ENCODE results near the gene FGFR2. TPM values are rescaled to one million over a fixed set of nuclear protein-coding genes. Genes with fewer than 3 reads are reported as not detected.

FGFR2 gene
- total and polyA plus RNA-seq, 2 donors (not counting 3 experiments of a cell fraction or from before 2014, with no cell fraction given): 0.06 TPM; not detected in 1

- Histone ChIP-seq H3K4me1 (ENCODE audit: control insufficient read depth, extremely low read depth, insufficient read depth, low read length) (no peaks in the 10 kb centered on the region), H3K9me1 (replicated peaks; ENCODE audit: control insufficient read depth, extremely low read depth, insufficient read depth, low read length) (no peaks in the 10 kb centered on the region), H3K27ac (ENCODE audit: insufficient read depth, low read depth, low read length) (no peak overlapping the region), H3K9me3 (replicated peaks; ENCODE audit: control insufficient read depth, insufficient read depth, low read length) (no peaks in the 10 kb centered on the region), H3K79me2 (ENCODE audit: control insufficient read depth, insufficient read depth, low read length) (no peaks in the 10 kb centered on the region), H4K20me1 (replicated peaks; ENCODE audit: control insufficient read depth, extremely low read depth, insufficient read depth, low read length) (no peaks in the 10 kb centered on the region), H2AFZ (ENCODE audit: low read depth, low read length) (no peak overlapping the region), H3K4me3 (replicated peaks in 1 of 3; ENCODE audit: insufficient read depth in 1 of 3, low read depth in 1 of 3, low read length in 3 of 3) (no peak overlapping the region), H3K36me3 (ENCODE audit: control insufficient read depth in 2 of 2, extremely low read depth in 1 of 2, insufficient read depth in 2 of 2, low read length in 2 of 2) (no peaks in the 10 kb centered on the region), H3K27me3 (ENCODE audit: control insufficient read depth in 2 of 2, insufficient read depth in 2 of 2, low read length in 2 of 2) (no peaks in the 10 kb centered on the region), H3K9ac (replicated peaks; ENCODE audit: extremely low read depth, insufficient read depth, low read length) (no peak overlapping the region), H3K4me2 (ENCODE audit: insufficient read depth, low read length) (no peak overlapping the region)
- no peak for TF ChIP-seq JUN (IDR thresholded peaks at IDR 0.05; ENCODE audit: borderline replicate concordance, insufficient read depth, insufficient read length, low read depth)
- no peak for TF ChIP-seq FOS (IDR thresholded peaks at IDR 0.05; ENCODE audit: borderline replicate concordance, insufficient read depth, low read length)
- dilution Hi-C loops (cut with MboI; ENCODE audit: extremely low pct_ligation_motif_present, low sequenced_read_pairs): no loop called here
- DNase-seq (ENCODE audit: low read depth, low spot score) (no peak), FAIRE-seq (no peak)
- ChIA-PET POLR2A (no interaction called here), CTCF (no interaction called here)
- intact Hi-C loops (cut with micrococcal nuclease): no loop called here
- no TSS peak for BruUV-seq (replicated peaks)
Measured at GRCh38 chr10:121465215-121465614, 133.0 kb downstream of the FGFR2 start.

GRCh38 chr10:121464517-121464916, 133.7 kb downstream of the FGFR2 start:
- intact Hi-C loops (cut with micrococcal nuclease): no loop called here
- Histone ChIP-seq H3K27ac (ENCODE audit: insufficient read depth, low read depth, low read length) (no peak overlapping the region), H3K9me3 (replicated peaks; ENCODE audit: control insufficient read depth, insufficient read depth, low read length) (no peaks in the 10 kb centered on the region), H3K9ac (replicated peaks; ENCODE audit: extremely low read depth, insufficient read depth, low read length) (no peak overlapping the region), H3K27me3 (ENCODE audit: control insufficient read depth in 2 of 2, insufficient read depth in 2 of 2, low read length in 2 of 2) (no peaks in the 10 kb centered on the region), H3K4me3 (replicated peaks in 1 of 3; ENCODE audit: insufficient read depth in 1 of 3, low read depth in 1 of 3, low read length in 3 of 3) (no peak overlapping the region), H2AFZ (ENCODE audit: low read depth, low read length) (no peak overlapping the region), H3K4me1 (ENCODE audit: control insufficient read depth, extremely low read depth, insufficient read depth, low read length) (no peaks in the 10 kb centered on the region), H3K36me3 (ENCODE audit: control insufficient read depth in 2 of 2, extremely low read depth in 1 of 2, insufficient read depth in 2 of 2, low read length in 2 of 2) (no peaks in the 10 kb centered on the region), H3K9me1 (replicated peaks; ENCODE audit: control insufficient read depth, extremely low read depth, insufficient read depth, low read length) (no peaks in the 10 kb centered on the region), H3K79me2 (ENCODE audit: control insufficient read depth, insufficient read depth, low read length) (no peaks in the 10 kb centered on the region), H3K4me2 (ENCODE audit: insufficient read depth, low read length) (no peak overlapping the region), H4K20me1 (replicated peaks; ENCODE audit: control insufficient read depth, extremely low read depth, insufficient read depth, low read length) (no peaks in the 10 kb centered on the region)
- FAIRE-seq (no peak), DNase-seq (ENCODE audit: low read depth, low spot score) (no peak)
- ChIA-PET CTCF (no interaction called here), POLR2A (no interaction called here)
- TF ChIP-seq MYC (IDR thresholded peaks at IDR 0.05; ENCODE audit: low read depth, low read length) (no peak), JUN (IDR thresholded peaks at IDR 0.05; ENCODE audit: borderline replicate concordance, insufficient read depth, insufficient read length, low read depth) (no peak), MAX (IDR thresholded peaks at IDR 0.05; ENCODE audit: insufficient read depth, insufficient read length) (no peak), POLR2AphosphoS5 (IDR thresholded peaks at IDR 0.05; ENCODE audit: insufficient read depth, low read depth, low read length) (no peak), EZH2 (IDR thresholded peaks at IDR 0.05; ENCODE audit: borderline replicate concordance, low read depth, low read length, severe bottlenecking) (no peak), POLR2A (IDR thresholded peaks at IDR 0.05; ENCODE audit: low read depth, low read length) (no peak), GATA2 (IDR thresholded peaks at IDR 0.05; ENCODE audit: insufficient read depth, insufficient read length, low read depth, low read length) (no peak), CTCF (IDR thresholded peaks at IDR 0.05; ENCODE audit: extremely low read depth in 1 of 2, insufficient read depth in 1 of 2, low read depth in 1 of 2, low read length in 2 of 2) (no peak), FOS (IDR thresholded peaks at IDR 0.05; ENCODE audit: borderline replicate concordance, insufficient read depth, low read length) (no peak)
- no TSS peak for BruUV-seq (replicated peaks)
- dilution Hi-C loops (cut with MboI; ENCODE audit: extremely low pct_ligation_motif_present, low sequenced_read_pairs): no loop called here
